K562 (cell line): ENCODE results near the gene ABCC10. TPM values are rescaled to one million over a fixed set of nuclear protein-coding genes. Genes with fewer than 3 reads are reported as not detected.

Experiments used
- BHLHE40 ChIP-seq: IDR thresholded peaks from 2 replicates; pipeline ENCODE4 v1.6.1; 2011; ENCODE audit warnings: low read length, improper control_type of control experiment
- CBFA2T3 ChIP-seq: fragments of 450-650 bp; IDR thresholded peaks from 2 replicates; pipeline ENCODE4 v1.6.1; 2017
- CHD4 ChIP-seq: fragments of 200-600 bp; sonication (generic); IDR thresholded peaks from 3 replicates; pipeline ENCODE4 v1.6.1; 2012; ENCODE audit warnings: low read depth, mild to moderate bottlenecking, mixed read lengths, low read length, inconsistent platforms; ENCODE audit not compliant: insufficient read depth, insufficient replicate concordance, poor library complexity, severe bottlenecking
- CSDE1 ChIP-seq, 2 experiments: fragments of 450-650 bp; IDR thresholded peaks; 2 replicates each; pipeline ENCODE4 v1.6.1; 2016; ENCODE audit warnings: mild to moderate bottlenecking in 1 of 2
- EZH2 ChIP-seq: IDR thresholded peaks from 2 replicates; pipeline ENCODE4 v1.6.1; 2012; ENCODE audit warnings: low read depth, mild to moderate bottlenecking, inconsistent platforms, low read length, borderline replicate concordance
- HDAC1 ChIP-seq, 2 experiments: fragments of 450-650 bp; IDR thresholded peaks; 2 replicates each; pipeline ENCODE4 v1.6.1; 2016 to 2017; ENCODE audit warnings: inconsistent platforms in 1 of 2, mild to moderate bottlenecking in 1 of 2, moderate library complexity in 1 of 2
- KAT2B ChIP-seq: IDR thresholded peaks from one replicate; pipeline ENCODE4 v1.6.1; 2012; ENCODE audit warnings: low read depth, mild to moderate bottlenecking, control low read depth, inconsistent platforms, low read length, moderate library complexity
- KLF1 ChIP-seq: fragments of 450-650 bp; IDR thresholded peaks from 2 replicates; pipeline ENCODE4 v1.6.1; 2016; ENCODE audit warnings: missing genetic modification characterization, missing compliant biosample characterization
- MTA1 ChIP-seq: fragments of 450-650 bp; IDR thresholded peaks from 2 replicates; pipeline ENCODE4 v1.6.1; 2017; ENCODE audit warnings: borderline replicate concordance
- MYNN ChIP-seq, 2 experiments: sonication (generic); formaldehyde crosslinking in 1 of 2; IDR thresholded peaks; 2 replicates each; pipeline versions ENCODE4 v1.5.0 to v1.6.1; 2016 to 2020; ENCODE audit warnings: antibody characterized with exemption in 1 of 2, missing genetic modification reagents in 1 of 2
- SAP30 ChIP-seq: fragments of 200-600 bp; sonication (generic); IDR thresholded peaks from 2 replicates; pipeline ENCODE4 v1.6.1; 2012; ENCODE audit warnings: borderline replicate concordance, low read depth, mild to moderate bottlenecking, moderate library complexity, low read length, control low read depth, inconsistent platforms; ENCODE audit not compliant: insufficient read depth, poor library complexity, severe bottlenecking
- SMARCA4 ChIP-seq: fragments of 450-650 bp; IDR thresholded peaks from 2 replicates; pipeline ENCODE4 v1.6.1; 2016
- TAL1 ChIP-seq: fragments of 450-650 bp; IDR thresholded peaks from 2 replicates; pipeline ENCODE4 v1.6.1; 2016; ENCODE audit warnings: mild to moderate bottlenecking
- TCF7L2 ChIP-seq: fragments of 150-350 bp; IDR thresholded peaks from 2 replicates; pipeline ENCODE4 v1.6.1; 2016; ENCODE audit warnings: low read depth, mild to moderate bottlenecking, low read length, moderate library complexity
- TEAD1 ChIP-seq, 2 experiments: fragments of 450-650 bp in 1 of 2; sonication (generic) in 1 of 2; formaldehyde crosslinking; IDR thresholded peaks; 2 replicates each; pipeline versions ENCODE4 v1.4.0 to v1.8.0; 2020 to 2022; ENCODE audit warnings: mild to moderate bottlenecking in 2 of 2, missing genetic modification reagents in 1 of 2
- TOE1 ChIP-seq, 2 experiments: fragments of 450-650 bp in 1 of 2; sonication (generic) in 1 of 2; formaldehyde crosslinking in 1 of 2; IDR thresholded peaks; 2 replicates each; pipeline versions ENCODE4 v1.7.1 to v1.8.0; 2016 to 2022; ENCODE audit warnings: borderline replicate concordance in 2 of 2, mild to moderate bottlenecking in 2 of 2, antibody characterized with exemption in 1 of 2, inconsistent platforms in 1 of 2, low read depth in 1 of 2, missing genetic modification reagents in 1 of 2, moderate library complexity in 1 of 2
- ZKSCAN3 ChIP-seq: fragments of 250-450 bp; sonication (Bioruptor Pico); IDR thresholded peaks from 2 replicates; pipeline ENCODE4 v1.4.0; 2020
- ZNF12 ChIP-seq: sonication (generic); formaldehyde crosslinking; IDR thresholded peaks from 2 replicates; pipeline ENCODE4 v1.4.0; 2020; ENCODE audit warnings: mild to moderate bottlenecking, missing genetic modification reagents
- ZNF134 ChIP-seq: fragments of 250-450 bp; sonication (Bioruptor Pico); conservative IDR thresholded peaks from 2 replicates; pipeline ENCODE4 v1.4.0; 2020
- ZNF23 ChIP-seq: fragments of 250-450 bp; sonication (Bioruptor Pico); IDR thresholded peaks from 2 replicates; pipeline ENCODE4 v1.4.0; 2020; ENCODE audit warnings: mild to moderate bottlenecking
- ZNF780A ChIP-seq: fragments of 250-450 bp; sonication (Bioruptor Pico); IDR thresholded peaks from 2 replicates; pipeline ENCODE4 v1.5.0; 2021; ENCODE audit warnings: mild to moderate bottlenecking
- polyA plus RNA-seq, 8 experiments: library from polyadenylated mRNA; depleted of rRNA in 4 of 8; stranded (reverse) in 5 of 8; unstranded in 3 of 8; fragments of >200 nt; fragmentation: Nextera tagmentation in 2 of 8; fragmentation: Illumina TruSeq in 1 of 8; extraction: Ambion mirVana in 2 of 8; extraction: Trizol in 1 of 8; gene quantifications; 2 replicates each; pipeline versions ENCODE4 v1.2.1 to v1.2.3, GENCODE V29; 2011 to 2014; ENCODE audit warnings: inconsistent platforms in 1 of 8, missing spikeins in 1 of 8
- total RNA-seq, 7 experiments: library from RNA; depleted of rRNA in 6 of 7; stranded (reverse); fragments of >200 nt in 6 of 7; fragmentation: Illumina TruSeq in 2 of 7; extraction: Trizol in 2 of 7; gene quantifications; 2 replicates each; pipeline versions ENCODE4 v1.2.1 to v1.2.3, GENCODE V29; 2011 to 2021; ENCODE audit warnings: low replicate concordance in 1 of 7
- TF ChIP-seq, protein P1 (sequence below): sonication (generic); formaldehyde crosslinking; IDR thresholded peaks from 2 replicates; pipeline ENCODE4 v1.8.0; 2022; ENCODE audit warnings: mild to moderate bottlenecking, missing genetic modification reagents, borderline replicate concordance
- TF ChIP-seq, protein P2 (sequence below): fragments of 250-450 bp; sonication (Bioruptor Pico); IDR thresholded peaks from 2 replicates; pipeline ENCODE4 v1.5.0; 2022; ENCODE audit warnings: mild to moderate bottlenecking
- TF ChIP-seq, protein P3 (sequence below): fragments of 200-800 bp; sonication (Bioruptor generic); IDR thresholded peaks from 2 replicates; pipeline ENCODE4 v1.6.1; 2017; ENCODE audit warnings: missing genetic modification characterization, missing compliant biosample characterization

Gene ABCC10
- total and polyA plus RNA-seq, 9 of the 15 experiments (the other 6 are each of a cell fraction or from before 2014, with no cell fraction given), result 2.4 to 29.1 (median 13.7) TPM

DNA sequence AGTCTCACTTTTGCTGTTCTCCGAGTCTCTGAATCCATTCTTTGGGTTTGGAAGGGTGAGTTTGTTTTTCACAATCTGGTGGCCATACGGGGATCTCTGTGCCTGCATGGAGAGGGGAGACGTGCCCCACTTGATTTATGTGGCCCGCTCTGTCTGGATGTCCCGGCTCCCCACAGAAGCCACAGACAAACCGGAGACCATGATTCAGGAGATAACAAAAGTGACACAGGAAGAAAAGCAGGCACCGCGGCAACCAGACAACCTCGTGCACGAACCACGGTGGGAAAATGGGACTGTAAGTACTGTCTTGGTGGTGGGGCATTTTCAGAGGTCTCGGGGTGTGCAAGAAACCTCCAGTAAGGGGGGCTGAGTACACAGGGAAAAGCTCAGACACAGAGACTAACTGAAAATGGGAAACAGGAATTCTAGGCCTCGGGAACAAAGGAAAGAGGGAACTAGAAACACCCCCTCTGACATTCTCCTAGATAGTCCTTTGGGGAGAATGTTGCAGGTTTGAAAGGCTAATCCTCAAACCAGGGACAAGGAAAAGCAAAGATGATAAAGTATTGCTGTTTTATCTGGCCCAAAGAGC lies 35.8 kb upstream of the ABCC10 start (continued):
- TF ChIP-seq, protein P1, sequence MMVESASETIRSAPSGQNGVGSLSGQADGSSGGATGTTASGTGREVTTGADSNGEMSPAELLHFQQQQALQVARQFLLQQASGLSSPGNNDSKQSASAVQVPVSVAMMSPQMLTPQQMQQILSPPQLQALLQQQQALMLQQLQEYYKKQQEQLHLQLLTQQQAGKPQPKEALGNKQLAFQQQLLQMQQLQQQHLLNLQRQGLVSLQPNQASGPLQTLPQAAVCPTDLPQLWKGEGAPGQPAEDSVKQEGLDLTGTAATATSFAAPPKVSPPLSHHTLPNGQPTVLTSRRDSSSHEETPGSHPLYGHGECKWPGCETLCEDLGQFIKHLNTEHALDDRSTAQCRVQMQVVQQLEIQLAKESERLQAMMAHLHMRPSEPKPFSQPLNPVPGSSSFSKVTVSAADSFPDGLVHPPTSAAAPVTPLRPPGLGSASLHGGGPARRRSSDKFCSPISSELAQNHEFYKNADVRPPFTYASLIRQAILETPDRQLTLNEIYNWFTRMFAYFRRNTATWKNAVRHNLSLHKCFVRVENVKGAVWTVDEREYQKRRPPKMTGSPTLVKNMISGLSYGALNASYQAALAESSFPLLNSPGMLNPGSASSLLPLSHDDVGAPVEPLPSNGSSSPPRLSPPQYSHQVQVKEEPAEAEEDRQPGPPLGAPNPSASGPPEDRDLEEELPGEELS, result no peak
- no peak for TF ChIP-seq ZNF780A (CRISPR knock-in tag)
- TF ChIP-seq SMARCA4, result peak; percentile 38; the same call in 1 of the 2 replicates
- TF ChIP-seq MYNN (IDR thresholded peaks at IDR 0.05), result no peak
- TF ChIP-seq MYNN (CRISPR knock-in tag; IDR thresholded peaks at IDR 0.05), result no peak
- peak in 1 of 2 experiments; percentile 57; a peak in 2 of 4 replicates for TF ChIP-seq HDAC1 (IDR thresholded peaks at IDR 0.05)
- no peak for TF ChIP-seq TOE1 (IDR thresholded peaks at IDR 0.05; ENCODE audit: borderline replicate concordance)
- no peak for TF ChIP-seq TOE1 (CRISPR knock-in tag; IDR thresholded peaks at IDR 0.05; ENCODE audit: borderline replicate concordance, low read depth)
- TF ChIP-seq ZNF134 (CRISPR knock-in tag), result no peak
- TF ChIP-seq TCF7L2, result no peak
- TF ChIP-seq TAL1, result peak; percentile 51; the same call in 1 of the 2 replicates
- no peak for TF ChIP-seq CHD4
- no peak for TF ChIP-seq EZH2
- peak in 1 of 2 experiments; percentile 59; a peak in 2 of 4 replicates for TF ChIP-seq TEAD1 (CRISPR knock-in tag; IDR thresholded peaks at IDR 0.05)
- no peak for TF ChIP-seq KLF1 (tag)
- TF ChIP-seq, protein P2, sequence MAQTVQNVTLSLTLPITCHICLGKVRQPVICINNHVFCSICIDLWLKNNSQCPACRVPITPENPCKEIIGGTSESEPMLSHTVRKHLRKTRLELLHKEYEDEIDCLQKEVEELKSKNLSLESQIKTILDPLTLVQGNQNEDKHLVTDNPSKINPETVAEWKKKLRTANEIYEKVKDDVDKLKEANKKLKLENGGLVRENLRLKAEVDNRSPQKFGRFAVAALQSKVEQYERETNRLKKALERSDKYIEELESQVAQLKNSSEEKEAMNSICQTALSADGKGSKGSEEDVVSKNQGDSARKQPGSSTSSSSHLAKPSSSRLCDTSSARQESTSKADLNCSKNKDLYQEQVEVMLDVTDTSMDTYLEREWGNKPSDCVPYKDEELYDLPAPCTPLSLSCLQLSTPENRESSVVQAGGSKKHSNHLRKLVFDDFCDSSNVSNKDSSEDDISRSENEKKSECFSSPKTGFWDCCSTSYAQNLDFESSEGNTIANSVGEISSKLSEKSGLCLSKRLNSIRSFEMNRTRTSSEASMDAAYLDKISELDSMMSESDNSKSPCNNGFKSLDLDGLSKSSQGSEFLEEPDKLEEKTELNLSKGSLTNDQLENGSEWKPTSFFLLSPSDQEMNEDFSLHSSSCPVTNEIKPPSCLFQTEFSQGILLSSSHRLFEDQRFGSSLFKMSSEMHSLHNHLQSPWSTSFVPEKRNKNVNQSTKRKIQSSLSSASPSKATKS (CRISPR knock-in tag), result no peak
- no peak for TF ChIP-seq ZNF12 (CRISPR knock-in tag)
- TF ChIP-seq, protein P3, sequence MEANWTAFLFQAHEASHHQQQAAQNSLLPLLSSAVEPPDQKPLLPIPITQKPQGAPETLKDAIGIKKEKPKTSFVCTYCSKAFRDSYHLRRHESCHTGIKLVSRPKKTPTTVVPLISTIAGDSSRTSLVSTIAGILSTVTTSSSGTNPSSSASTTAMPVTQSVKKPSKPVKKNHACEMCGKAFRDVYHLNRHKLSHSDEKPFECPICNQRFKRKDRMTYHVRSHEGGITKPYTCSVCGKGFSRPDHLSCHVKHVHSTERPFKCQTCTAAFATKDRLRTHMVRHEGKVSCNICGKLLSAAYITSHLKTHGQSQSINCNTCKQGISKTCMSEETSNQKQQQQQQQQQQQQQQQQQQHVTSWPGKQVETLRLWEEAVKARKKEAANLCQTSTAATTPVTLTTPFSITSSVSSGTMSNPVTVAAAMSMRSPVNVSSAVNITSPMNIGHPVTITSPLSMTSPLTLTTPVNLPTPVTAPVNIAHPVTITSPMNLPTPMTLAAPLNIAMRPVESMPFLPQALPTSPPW (CRISPR knock-in tag), result peak; percentile 11; the same call in 1 of the 2 replicates
- no peak for TF ChIP-seq ZKSCAN3 (CRISPR knock-in tag)
- no peak for TF ChIP-seq ZNF23 (CRISPR knock-in tag)
- TF ChIP-seq BHLHE40, result peak; percentile 54
- no peak for TF ChIP-seq KAT2B
- peak; percentile 66 for TF ChIP-seq CBFA2T3
- no peak for TF ChIP-seq CSDE1 (IDR thresholded peaks at IDR 0.05)
- TF ChIP-seq SAP30, result peak; percentile 40
- TF ChIP-seq MTA1, result peak; percentile 70
